ENCODE results near the gene CDC42EP4. TPM values are rescaled to one million over a fixed set of nuclear protein-coding genes. Genes with fewer than 3 reads are reported as not detected.

Gene CDC42EP4, protein sequence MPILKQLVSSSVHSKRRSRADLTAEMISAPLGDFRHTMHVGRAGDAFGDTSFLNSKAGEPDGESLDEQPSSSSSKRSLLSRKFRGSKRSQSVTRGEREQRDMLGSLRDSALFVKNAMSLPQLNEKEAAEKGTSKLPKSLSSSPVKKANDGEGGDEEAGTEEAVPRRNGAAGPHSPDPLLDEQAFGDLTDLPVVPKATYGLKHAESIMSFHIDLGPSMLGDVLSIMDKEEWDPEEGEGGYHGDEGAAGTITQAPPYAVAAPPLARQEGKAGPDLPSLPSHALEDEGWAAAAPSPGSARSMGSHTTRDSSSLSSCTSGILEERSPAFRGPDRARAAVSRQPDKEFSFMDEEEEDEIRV
- total RNA-seq, result 10 to 100 TPM; 49.6 to 65.6 TPM
- long read RNA-seq, transcript CDC42EP4-201 (2 exons, 3,272 nt), result major isoform, 26 of 64 reads
- long read RNA-seq, partial matches to known transcripts, result 0 of 64 reads
- long read RNA-seq, other reads (novel, unspliced or antisense), result 37 of 64 reads

GRCh38 chr17:73311781-73312641, at the start of gene CDC42EP4:
Gene CDC42EP4, minus strand, starts transcription at chr17:73312001. Its CDS starts 25,501 bp downstream, at chr17:73286500.
- peak; percentile 70 for ATAC-seq
- intact Hi-C loops (cut with DNase I, micrococcal nuclease), result no loop called here
- peak; percentile 95 to 96 for DNase-seq

GRCh38 chr17:73360961-73361761, 49.4 kb upstream of the CDC42EP4 start:
- DNase-seq, result no peak
- intact Hi-C loops (cut with DNase I, micrococcal nuclease), result no loop called here
- ATAC-seq, result no peak

DNA sequence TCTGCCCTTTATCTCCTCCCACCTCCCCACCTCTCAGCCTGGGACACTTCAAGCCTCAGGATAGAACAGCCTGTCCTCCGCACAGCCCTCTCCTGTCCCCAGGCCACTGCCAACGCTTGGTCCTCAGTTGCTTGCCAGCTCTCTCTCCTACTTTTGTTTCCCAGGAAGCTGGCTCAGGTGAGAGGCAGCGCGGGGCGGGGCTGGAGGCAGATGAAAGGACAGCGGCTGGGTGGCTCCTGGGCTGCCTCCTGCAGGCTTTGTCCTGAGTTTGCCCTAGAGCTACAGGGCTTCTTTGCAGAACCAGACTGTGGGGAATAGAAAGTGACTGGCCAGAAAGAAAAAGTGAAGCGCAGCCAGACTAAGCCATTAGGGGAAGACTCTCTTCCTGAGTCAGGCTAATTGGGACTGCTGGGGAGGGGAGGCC, 48.2 kb upstream of the CDC42EP4 start:
- DNase-seq (peak; percentile 70 to 81), ATAC-seq (peak; percentile 98)
- intact Hi-C loops (cut with DNase I, micrococcal nuclease), result no loop called here

GRCh38 chr17:73359352-73359751, 47.6 kb upstream of the CDC42EP4 start:
- no peak for ATAC-seq
- intact Hi-C loops (cut with DNase I, micrococcal nuclease), result no loop called here
- no peak for DNase-seq

GRCh38 chr17:73358668-73359067, 46.9 kb upstream of the CDC42EP4 start:
- no peak for ATAC-seq
- no peak for DNase-seq
- intact Hi-C loops (cut with DNase I, micrococcal nuclease), result no loop called here

- intact Hi-C loops (cut with DNase I, micrococcal nuclease), result no loop called here
- ATAC-seq, result no peak
- DNase-seq, result no peak
Observed at GRCh38 chr17:73357981-73358380, 46.2 kb upstream of the CDC42EP4 start.

- DNase-seq (peak in 1 of 2 donors; percentile 60), ATAC-seq (no peak)
- intact Hi-C loops (cut with DNase I, micrococcal nuclease), result no loop called here
Observed at GRCh38 chr17:73357318-73357717, 45.5 kb upstream of the CDC42EP4 start.

- DNase-seq (no peak), ATAC-seq (no peak)
- intact Hi-C loops (cut with DNase I, micrococcal nuclease), result no loop called here
Observed at GRCh38 chr17:73356561-73357170, 44.9 kb upstream of the CDC42EP4 start.

DNA sequence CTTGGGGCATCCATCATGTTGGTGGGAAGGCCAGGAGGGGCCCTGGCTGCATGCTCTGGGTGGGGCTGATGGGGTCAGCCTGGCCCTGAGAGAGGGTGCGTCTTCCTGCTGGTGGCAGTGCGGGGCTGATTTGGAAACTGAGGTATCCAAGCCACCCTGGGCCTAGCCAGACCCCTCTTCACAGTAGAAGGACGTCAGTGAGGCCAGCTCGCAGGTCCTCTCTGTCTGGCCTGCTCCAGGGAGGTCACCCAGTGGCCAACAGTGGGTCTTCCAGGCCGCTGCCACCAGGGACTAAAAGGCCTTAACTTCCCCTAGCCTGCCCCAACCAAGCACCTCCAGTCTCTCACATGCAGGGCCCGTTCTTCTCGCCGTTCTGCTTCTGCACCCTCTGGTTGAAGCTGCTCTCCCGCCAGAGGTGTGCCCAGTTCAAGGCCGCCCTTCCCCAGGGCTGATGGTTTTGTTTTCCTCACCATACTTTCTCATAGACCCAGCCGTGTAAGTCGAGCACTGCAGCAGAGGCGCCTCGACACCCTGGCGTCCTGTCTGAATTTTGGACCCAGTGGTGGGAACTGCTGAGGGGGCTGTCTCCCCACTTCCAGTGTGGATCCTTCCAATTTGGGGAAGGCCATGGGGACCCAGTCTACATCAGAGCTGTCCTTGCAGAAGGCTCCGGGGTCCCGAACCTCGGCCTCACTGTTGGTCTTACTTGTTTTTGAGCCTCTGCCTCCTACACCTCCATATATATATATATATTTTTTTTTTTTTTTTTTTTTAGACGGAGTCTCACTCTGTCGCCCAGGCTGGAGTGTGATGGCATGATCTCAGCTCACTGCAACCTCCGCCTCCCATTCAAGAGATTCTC, 42.9 kb upstream of the CDC42EP4 start:
- DNase-seq (no peak), ATAC-seq (no peak)
- intact Hi-C loops (cut with DNase I, micrococcal nuclease), result no loop called here

GRCh38 chr17:73352261-73352660, 40.5 kb upstream of the CDC42EP4 start:
- no peak for DNase-seq
- intact Hi-C loops (cut with DNase I, micrococcal nuclease), result no loop called here
- no peak for ATAC-seq

DNA sequence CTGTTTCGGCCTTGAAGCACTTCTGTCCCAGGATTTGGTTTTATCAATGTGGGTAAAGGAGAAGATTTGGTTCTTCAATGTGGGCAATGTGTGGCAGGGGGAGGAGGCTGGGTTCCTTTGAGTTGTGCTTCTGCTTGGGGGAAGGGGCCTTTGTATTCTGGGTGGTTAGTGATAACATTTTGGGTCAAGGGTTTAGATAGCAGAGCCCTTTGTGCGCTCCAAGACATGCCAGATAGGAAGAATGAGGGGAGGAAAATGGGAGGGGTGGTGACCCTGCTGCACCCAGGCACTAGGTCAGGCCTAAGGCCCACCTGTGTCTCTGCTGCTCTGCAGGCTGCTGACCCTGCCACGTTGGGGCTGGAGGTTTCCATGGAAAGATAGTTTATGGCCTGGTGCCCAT, 40.0 kb upstream of the CDC42EP4 start:
- intact Hi-C loops (cut with DNase I, micrococcal nuclease), result no loop called here
- DNase-seq (no peak), ATAC-seq (no peak)

DNA sequence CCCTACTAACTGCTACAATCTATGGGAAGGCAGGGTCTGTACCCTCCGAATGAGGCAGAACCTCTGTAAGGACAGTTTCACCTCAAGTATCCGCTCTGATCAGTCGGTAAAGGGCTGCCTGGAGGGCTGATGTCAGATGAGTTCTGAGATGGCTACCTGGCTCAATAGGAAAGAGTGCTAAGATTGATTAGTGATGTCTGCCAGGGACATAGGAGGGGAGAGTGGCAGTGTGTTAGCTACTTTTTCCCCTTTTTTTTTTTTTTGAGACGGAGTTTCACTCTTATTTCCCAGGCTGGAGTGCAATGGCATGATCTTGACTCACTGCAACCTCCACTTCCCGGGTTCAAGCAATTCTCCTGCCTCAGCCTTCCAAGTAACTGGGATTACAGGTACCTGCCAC, 39.1 kb upstream of the CDC42EP4 start:
- no peak for ATAC-seq
- intact Hi-C loops (cut with DNase I, micrococcal nuclease), result no loop called here
- DNase-seq, result no peak

- ATAC-seq, result no peak
- intact Hi-C loops (cut with DNase I, micrococcal nuclease), result no loop called here
- no peak for DNase-seq
Observed at GRCh38 chr17:73349647-73350046, 37.8 kb upstream of the CDC42EP4 start.

GRCh38 chr17:73349138-73349537, 37.3 kb upstream of the CDC42EP4 start:
- DNase-seq (no peak), ATAC-seq (no peak)
- intact Hi-C loops (cut with DNase I, micrococcal nuclease), result no loop called here

DNA sequence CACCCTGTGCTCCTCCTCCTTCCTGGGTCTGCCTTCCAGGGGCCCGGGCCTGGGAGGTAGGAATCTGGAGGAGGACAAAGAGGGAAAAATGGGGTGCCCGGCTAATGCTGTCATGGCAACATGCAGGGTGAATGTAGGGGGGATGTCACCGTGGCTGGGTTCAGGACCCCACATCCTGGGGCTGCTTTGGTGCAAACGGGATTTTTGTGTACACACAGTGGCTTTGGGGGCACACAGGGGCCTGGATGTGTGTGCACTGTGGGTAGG, 37.0 kb upstream of the CDC42EP4 start:
- DNase-seq, result no peak
- intact Hi-C loops (cut with DNase I, micrococcal nuclease), result no loop called here
- ATAC-seq, result no peak

- intact Hi-C loops (cut with DNase I, micrococcal nuclease), result no loop called here
- DNase-seq, result no peak
- ATAC-seq, result no peak
Observed at GRCh38 chr17:73348018-73348828, 36.4 kb upstream of the CDC42EP4 start.

DNA sequence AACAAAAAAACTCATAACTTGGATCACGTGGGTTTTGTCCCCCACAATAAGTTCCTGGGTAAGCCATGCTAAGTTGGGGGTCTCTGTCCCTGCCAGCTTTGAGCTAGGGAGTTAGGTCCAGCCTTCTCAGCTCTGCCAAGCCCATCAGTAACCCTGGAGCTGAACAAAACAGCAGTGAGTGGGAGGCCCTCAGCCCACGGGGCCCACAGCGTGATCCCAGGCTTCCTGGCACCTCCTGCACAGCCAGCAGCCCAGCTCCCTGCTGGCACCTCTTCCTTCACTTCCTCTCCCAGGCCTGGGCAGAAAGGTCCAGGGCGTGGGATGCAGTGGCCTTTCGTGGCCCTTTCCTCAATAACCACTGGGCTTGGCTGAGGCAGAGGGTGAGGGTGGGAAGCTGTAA, 35.5 kb upstream of the CDC42EP4 start:
- intact Hi-C loops (cut with DNase I, micrococcal nuclease), result no loop called here
- no peak for ATAC-seq

More for the DNA sequence above, 35.5 kb upstream of the CDC42EP4 start:
- no peak for DNase-seq

Measured in left colon (tissue), 2 donors.